SK-N-SH treated with all-trans-retinoic acid at 6 μM for 48 hours (cell line): ENCODE data around the gene SEMA4B.

Source experiments
- ARNTL ChIP-seq: fragments of 450-650 bp; formaldehyde crosslinking; IDR thresholded peaks from 2 replicates; pipeline ENCODE4 v1.5.0; 2020; ENCODE audit warnings: low read depth, mild to moderate bottlenecking, moderate library complexity, borderline replicate concordance
- BACH2 ChIP-seq: fragments of 250-450 bp; sonication (Bioruptor Pico); IDR thresholded peaks from 2 replicates; pipeline ENCODE4 v1.9.0; 2021; ENCODE audit warnings: mild to moderate bottlenecking, borderline replicate concordance
- CSDC2 ChIP-seq: fragments of 250-450 bp; sonication (Bioruptor Pico); IDR thresholded peaks from 2 replicates; pipeline ENCODE4 v1.5.0; 2020; ENCODE audit warnings: mild to moderate bottlenecking, moderate library complexity
- PATZ1 ChIP-seq: fragments of 250-450 bp; sonication (Bioruptor Pico); IDR thresholded peaks from 2 replicates; pipeline ENCODE4 v1.8.0; 2020; ENCODE audit warnings: mild to moderate bottlenecking, moderate library complexity, borderline replicate concordance
- PPARA ChIP-seq: fragments of 250-450 bp; sonication (Bioruptor Pico); IDR thresholded peaks from 2 replicates; pipeline ENCODE4 v1.5.0; 2020; ENCODE audit warnings: mild to moderate bottlenecking, borderline replicate concordance
- RARB ChIP-seq: fragments of 250-450 bp; sonication (Bioruptor Pico); IDR thresholded peaks from 2 replicates; pipeline ENCODE4 v1.8.0; 2021; ENCODE audit warnings: mild to moderate bottlenecking, moderate library complexity
- SNAI2 ChIP-seq: fragments of 250-450 bp; sonication (Bioruptor Pico); IDR thresholded peaks from 2 replicates; pipeline ENCODE4 v1.5.0; 2020; ENCODE audit warnings: mild to moderate bottlenecking, moderate library complexity
- TCF4 ChIP-seq: fragments of 250-450 bp; sonication (Bioruptor Pico); IDR thresholded peaks from 2 replicates; pipeline ENCODE4 v1.8.0; 2021; ENCODE audit warnings: mild to moderate bottlenecking, moderate library complexity, borderline replicate concordance
- TSHZ2 ChIP-seq: fragments of 250-450 bp; sonication (Bioruptor Pico); IDR thresholded peaks from 2 replicates; pipeline ENCODE4 v1.5.0; 2020; ENCODE audit warnings: mild to moderate bottlenecking, moderate library complexity
- ZC3H10 ChIP-seq: fragments of 250-450 bp; sonication (Bioruptor Pico); IDR thresholded peaks from 2 replicates; pipeline ENCODE4 v1.5.1; 2021; ENCODE audit warnings: mild to moderate bottlenecking, moderate library complexity

- TF ChIP-seq RARB (CRISPR knock-in tag): no peak
- TF ChIP-seq PATZ1: no peak
- TF ChIP-seq ZC3H10 (CRISPR knock-in tag): no peak
- no peak for TF ChIP-seq CSDC2
- TF ChIP-seq SNAI2 (CRISPR knock-in tag): no peak
- no peak for TF ChIP-seq TSHZ2 (CRISPR knock-in tag)
- TF ChIP-seq TCF4 (CRISPR knock-in tag): no peak
- TF ChIP-seq PPARA (CRISPR knock-in tag): no peak
- no peak for TF ChIP-seq BACH2
- TF ChIP-seq ARNTL (CRISPR knock-in tag): no peak
Observed at GRCh38 chr15:90171623-90172022, 29.5 kb upstream of the SEMA4B start.
